GM23248 (cell line): Measurements from ENCODE around the gene ERN1.

Source experiments
- EZH2 ChIP-seq: fragments of 200-600 bp; sonication (generic); IDR thresholded peaks from 2 replicates; pipeline ENCODE4 v1.6.1; 2018; ENCODE audit warnings: antibody characterized with exemption, mild to moderate bottlenecking; ENCODE audit not compliant: insufficient read depth, poor library complexity, severe bottlenecking
- EZH2phosphoT487 ChIP-seq: fragments of 200-600 bp; sonication (generic); IDR thresholded peaks from 2 replicates; pipeline ENCODE4 v1.6.1; 2018; ENCODE audit warnings: antibody characterized with exemption, moderate library complexity, mild to moderate bottlenecking, low read depth; ENCODE audit not compliant: insufficient read depth

- TF ChIP-seq EZH2phosphoT487 (no peak), EZH2 (no peak)
Measured at GRCh38 chr17:64037802-64038201, 92.1 kb downstream of the ERN1 start.
